Measurements from ENCODE around the gene CMAS. TPM values are rescaled to one million over a fixed set of nuclear protein-coding genes. Genes with fewer than 3 reads are reported as not detected.

The CMAS gene
- total and polyA plus RNA-seq, 2 of the 8 experiments (the other 6 are each of a cell fraction or from before 2014, with no cell fraction given): 13.2 to 59.8 TPM

GRCh38 chr12:22029491-22029890 is 16.5 kb upstream of the CMAS start (continued):
- TF ChIP-seq KDM1A (IDR thresholded peaks at IDR 0.05; ENCODE audit: borderline replicate concordance, low read length) (no peak), RFX5 (IDR thresholded peaks at IDR 0.05; ENCODE audit: borderline replicate concordance, low read depth, low read length) (no peak)
